Fibroblast of skin of scalp (primary cell): Measurements from ENCODE around the gene CAT.

Source experiments
- DNase-seq: peaks from one replicate; pipeline ENCODE4 v3.0.0-alpha.2; 2013

CAT gene

DNA sequence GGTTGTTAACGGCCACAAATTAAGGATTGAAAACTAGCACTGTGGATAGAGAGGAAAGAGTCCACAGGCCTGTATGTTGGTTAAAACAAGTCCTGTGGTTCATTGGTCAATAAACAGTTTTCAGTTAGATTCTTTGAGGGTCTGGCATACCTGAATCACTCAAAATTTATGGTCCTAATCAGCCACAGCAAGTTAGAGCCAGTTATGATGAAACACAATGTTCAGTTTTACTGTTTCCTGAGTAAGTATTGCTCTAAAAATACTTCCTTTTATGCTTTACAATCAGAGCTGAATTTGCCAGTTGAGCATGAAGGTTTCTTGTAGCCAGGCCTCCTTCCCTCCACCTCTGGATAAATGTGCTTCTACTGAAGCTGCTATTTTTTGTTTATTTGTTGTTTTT lies 12.9 kb upstream of the CAT start:
- DNase-seq: no peak

- DNase-seq: peak; percentile 84
Observed at GRCh38 chr11:34426766-34427185, 12.0 kb upstream of the CAT start.

GRCh38 chr11:34427186-34427805 lies 11.4 kb upstream of the CAT start:
- DNase-seq: peak; percentile 90

DNA sequence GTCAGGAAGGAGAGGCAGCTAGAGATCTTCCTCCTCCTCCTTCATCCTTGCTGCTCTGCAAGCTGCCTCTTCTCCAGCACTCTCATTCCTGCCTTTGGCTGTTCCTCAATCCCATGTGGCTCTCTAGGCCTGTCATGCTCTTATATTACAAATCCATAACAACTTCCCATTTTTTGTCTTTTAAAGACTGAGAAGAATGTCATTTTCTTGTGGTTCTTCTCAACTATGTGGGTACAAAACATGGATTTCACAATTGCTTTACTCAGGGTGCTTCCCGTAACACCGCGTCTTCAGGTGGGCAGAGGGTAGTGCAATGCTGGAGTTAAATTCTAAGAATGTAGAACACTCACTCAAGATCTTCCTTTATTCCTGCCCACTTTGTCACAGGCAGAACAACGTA lies 6.8 kb upstream of the CAT start:
- no peak for DNase-seq

DNA sequence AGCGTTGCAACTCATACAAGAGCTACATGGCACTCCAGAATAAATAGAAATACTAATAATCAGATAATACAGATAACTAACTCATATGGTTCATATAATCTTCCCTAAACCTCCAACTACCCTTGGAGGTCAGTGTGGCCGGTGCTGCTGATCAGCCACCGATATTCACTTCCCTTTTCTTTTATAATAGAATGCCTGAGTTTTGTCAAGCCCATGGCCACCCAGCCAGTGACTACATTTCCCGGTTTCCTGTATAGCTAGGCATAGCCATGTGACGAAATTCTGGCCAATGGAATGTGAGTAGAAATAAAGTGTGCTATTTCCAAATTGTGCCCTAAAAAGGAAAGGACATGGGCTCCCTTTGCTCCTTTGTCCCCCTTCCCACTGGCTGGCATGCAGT lies 5.9 kb upstream of the CAT start:
- DNase-seq: no peak

GRCh38 chr11:34433899-34434298 lies 4.8 kb upstream of the CAT start:
- DNase-seq: no peak

- no peak for DNase-seq
Observed at GRCh38 chr11:34437224-34438125, 1.3 kb upstream of the CAT start.

DNA sequence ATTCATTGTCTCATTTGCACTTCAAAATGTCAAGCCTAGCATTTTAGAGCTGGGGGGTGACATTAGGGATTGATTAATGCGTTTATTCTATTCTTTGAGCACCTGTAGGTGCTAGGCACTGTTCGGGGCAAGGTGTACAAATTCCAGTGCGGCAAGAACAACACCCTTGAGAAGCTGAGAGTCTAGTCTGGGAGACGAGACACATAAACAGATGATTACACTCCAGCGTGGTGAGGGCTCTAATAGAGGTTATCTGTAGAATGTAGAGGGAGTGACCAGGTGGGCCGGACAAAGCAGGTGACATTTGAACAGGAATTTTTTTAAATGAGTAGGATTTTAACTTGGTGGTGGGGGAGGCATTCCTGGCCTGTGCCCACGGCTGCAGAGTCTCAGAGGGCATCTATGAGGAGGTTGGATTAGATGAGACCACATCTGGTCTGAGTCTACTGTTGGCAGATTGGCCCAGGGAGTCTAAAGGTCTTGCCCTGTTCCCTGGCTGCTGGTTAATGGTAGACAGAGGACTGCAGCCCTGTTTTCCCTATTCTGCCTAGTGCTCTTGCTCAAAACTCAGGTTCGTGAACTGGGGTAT lies 970 bp downstream of the CAT start:
- DNase-seq: no peak

GRCh38 chr11:34441814-34442213 lies 3.1 kb downstream of the CAT start:
- DNase-seq: no peak

GRCh38 chr11:34443136-34443535 lies 4.4 kb downstream of the CAT start:
- no peak for DNase-seq

DNA sequence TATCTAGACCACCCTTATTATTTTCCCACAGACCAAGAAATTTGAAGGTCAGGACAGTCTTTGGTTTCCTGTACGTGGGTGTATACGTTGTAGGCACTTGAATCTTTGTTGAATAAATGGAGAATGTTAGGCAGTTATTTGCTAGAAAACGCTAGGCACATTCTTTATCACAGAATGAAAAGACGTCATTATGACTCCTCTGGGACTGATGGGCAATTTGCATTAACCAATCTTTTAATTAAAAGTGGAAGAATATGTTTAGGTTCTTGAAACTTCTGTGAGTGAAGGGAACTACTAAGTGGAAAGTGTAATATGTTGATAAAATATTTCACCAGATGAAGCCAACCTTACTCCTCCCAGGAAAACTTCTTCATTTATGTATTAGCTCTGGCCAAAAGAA lies 5.7 kb downstream of the CAT start:
- no peak for DNase-seq

GRCh38 chr11:34445956-34446355 lies 7.2 kb downstream of the CAT start:
- DNase-seq: no peak

DNA sequence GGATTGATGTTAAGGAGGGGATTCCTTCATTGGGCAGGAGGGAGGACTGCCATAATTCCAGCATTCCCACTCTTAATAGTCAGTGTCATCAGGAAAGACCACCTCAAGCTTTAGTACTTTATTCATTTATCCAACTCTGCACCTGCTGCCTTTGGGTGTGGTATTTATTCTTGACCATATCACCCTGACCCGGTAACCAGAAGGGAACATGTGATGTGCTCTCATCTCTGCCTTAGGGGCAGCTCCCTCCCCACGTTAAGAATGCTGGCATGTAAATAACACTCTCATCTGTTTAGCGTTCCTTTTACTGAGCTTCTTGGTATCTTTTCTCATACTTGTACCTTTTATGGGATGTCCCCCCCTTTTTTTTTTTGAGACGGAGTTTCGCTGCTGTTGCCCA lies 7.7 kb downstream of the CAT start:
- DNase-seq: no peak

DNA sequence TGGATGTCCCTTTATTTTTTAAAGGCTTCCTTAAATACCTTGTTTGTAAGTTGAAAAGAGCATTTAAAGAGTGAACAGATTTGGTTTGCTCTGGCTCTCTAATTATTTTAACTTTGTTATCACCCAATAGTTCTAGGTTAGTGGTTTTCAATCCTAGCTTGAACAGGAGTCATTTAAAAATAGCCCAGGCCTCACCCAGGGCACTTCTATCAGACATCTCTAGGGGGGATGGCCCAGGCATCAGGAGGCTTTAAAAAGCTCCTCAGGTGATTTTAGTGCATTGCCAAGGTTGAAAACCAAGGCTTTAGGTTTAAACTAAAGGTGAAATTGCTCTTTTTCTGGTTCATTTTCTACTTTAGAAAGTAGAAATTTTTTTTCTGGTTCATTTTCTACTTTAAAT lies 8.3 kb downstream of the CAT start:
- DNase-seq: no peak

DNA sequence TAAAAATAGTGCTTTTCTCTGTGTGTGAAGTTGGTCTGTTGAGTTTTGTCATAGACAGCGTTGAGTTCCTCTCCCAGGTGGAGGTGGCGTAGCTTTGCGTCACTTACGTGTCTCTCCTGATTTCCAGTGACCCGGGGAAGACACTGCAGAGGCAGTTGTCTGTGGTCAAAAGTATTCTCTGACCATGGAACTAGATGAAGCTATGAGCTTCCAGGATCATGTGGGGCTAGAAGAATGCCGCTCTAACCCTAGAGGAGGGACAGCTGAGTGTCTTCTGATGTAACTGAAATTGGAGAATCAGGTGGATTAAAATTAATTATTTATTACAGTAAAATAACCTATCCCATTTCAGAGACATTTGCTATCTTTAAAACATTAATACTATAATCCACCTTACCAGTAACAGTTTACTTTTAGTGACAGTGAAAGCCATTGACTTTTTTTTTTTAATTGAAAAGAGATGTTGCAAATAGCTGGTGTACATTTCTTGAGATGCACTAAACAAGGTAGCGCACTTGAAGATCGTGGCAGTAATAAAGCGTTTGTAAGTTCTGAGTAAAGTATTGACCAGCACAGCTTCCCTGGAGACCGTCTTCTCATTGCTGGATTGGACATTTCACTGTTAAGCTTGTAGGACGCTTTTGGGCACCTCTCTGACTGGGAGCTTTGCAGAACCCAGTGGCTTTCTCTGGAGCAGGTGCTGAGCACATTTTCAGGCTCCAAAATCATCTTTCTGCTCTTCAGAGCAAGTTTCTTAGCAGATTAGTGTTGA lies 9.7 kb downstream of the CAT start:
- DNase-seq: no peak

DNA sequence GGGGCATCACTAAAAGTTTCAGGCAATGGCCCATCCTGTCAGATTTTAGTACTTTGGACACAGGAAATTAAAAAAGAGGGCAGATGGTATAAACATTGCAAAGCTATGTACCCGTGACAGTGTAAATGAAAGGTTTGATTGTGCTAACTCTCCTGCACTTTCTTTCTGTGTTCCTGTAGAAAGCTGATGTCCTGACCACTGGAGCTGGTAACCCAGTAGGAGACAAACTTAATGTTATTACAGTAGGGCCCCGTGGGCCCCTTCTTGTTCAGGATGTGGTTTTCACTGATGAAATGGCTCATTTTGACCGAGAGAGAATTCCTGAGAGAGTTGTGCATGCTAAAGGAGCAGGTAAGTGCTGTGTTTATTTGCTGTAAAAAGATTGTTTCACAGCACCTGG lies 10.3 kb downstream of the CAT start:
- DNase-seq: no peak

DNA sequence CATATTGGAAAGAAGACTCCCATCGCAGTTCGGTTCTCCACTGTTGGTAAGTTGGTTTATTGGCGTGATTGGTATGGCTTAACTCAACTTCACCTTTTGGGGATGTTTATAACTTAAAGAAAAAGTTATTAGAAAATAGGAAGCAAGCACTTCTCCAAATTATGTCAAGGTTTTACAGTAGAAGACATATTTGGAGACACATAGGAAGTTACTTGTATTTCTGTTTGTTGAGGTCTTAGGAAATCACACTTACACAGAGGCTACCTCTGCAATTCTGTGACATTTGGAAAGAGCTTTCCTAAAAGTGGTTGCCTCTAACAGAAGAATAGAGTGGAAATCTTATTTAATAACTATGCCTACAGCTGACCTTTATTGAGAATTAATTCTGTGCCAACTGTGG lies 12.3 kb downstream of the CAT start:
- no peak for DNase-seq

- no peak for DNase-seq
Observed at GRCh38 chr11:34454308-34455032, 15.7 kb downstream of the CAT start.

- no peak for DNase-seq
Observed at GRCh38 chr11:34457607-34458006, 18.9 kb downstream of the CAT start.

DNA sequence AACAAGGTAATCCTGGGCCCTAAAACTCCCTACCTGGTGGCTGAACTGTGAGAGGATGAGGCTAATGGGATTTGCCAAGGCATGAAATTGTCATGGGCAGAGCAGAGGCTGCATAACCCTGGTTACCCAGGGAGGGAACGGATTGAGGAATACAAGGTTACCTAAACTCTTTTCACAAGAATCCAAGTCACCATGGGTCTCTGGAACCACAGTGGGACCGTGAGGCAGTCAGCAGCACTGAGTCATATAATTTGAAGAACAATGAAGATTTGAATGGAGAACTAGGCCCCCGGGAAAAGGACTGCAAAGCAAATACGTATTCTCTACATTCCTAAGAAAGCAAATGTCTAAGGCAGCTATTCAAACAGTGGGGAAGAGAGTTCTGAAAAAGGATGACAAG lies 19.8 kb downstream of the CAT start:
- no peak for DNase-seq

DNA sequence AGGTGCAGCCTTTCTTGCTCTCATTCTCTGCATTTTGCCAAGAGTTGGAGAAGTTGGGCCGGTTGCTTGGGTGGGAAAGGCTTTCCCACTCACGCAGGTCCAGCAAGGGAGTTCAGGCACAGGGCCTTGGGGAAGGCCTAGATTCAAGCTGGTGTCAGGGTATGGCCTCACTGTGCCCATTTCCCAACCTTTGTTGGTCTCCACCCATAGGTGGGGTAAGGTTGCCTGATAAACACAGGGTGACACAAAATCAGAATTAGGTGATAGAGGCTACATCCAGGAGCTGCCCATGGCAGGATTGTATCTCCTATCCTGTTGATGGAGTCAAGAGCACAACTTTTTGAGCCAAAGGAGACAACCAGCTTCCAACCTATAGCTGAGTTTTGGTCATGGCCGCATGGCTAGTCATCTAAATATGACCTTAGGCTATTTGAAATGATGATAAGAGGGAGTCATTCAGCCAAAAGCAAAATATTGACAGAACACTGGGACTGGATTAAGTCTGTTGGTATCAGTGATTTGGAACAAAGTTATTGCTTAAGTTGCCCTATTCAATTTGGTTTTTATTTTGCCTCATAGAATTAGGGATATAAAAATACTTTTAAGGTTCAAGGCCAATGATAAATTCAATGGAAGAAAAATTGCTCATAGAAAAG lies 20.9 kb downstream of the CAT start:
- no peak for DNase-seq

DNA sequence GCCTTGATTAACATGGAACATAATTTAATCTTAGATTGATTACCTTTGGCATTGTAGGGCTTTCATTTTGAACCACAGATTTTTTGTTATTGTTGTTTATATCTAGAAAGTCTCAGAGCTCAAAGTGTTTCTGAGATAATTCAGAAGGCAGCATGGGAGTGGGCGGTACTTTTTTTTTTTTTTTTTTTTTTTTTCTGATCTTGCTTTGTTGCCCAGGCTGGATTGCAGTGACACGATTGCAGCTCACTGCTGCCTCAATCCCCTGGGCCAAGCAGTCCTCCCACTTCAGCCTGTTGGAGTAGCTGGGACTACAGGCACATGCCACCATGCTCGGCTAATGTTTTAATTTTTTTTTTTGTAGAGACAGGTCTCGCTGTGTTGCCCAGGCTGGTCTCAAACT lies 21.5 kb downstream of the CAT start:
- no peak for DNase-seq
